Inferior parietal cortex (tissue), 1 donor: ENCODE measurements around the gene SORCS3.

Experiments
- DNase-seq: peaks from one replicate; pipeline ENCODE4 v3.0.0-alpha.2; 2016; ENCODE audit errors: extremely low spot score

Gene SORCS3

DNA sequence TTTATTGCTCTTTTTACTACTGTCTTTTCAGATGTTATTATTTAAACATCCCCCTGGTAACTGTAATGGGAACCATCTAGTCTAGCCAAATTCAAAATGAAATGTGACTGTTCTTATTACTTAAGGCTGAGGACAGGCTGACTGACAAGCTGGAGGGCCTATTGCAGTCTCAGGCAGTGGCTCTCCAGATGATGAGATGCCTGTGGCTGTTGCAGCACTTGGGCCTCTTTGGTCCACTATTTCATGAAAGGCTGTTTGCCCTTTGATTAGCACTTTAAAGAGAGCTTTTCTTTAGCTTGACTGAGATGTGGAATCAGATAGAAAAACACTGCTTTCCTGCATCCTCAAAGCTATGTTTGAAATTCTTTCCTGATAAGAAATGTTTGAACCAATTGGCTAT is 540.5 kb downstream of the SORCS3 start:
- no peak for DNase-seq

DNA sequence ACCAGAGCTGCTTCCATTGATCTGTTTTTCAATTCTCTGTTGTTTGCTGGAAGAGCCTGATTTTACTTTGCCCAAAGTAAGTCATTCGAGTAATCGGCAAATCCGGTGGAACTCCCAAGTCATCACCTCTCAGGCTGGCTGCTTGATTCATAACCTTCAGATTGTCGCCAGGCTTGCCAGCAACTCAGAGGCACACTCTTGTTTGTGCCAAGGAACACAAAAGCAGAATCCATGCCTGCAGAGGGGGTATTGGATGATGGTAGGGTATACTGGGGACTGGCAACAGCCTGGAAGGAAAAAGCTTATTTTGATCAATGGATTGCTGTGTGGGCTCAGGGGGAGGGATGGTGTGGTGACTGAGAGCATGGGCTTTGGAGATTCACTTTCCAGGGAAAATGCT is 542.4 kb downstream of the SORCS3 start:
- no peak for DNase-seq

GRCh38 chr10:105185161-105185560 is 544.1 kb downstream of the SORCS3 start:
- DNase-seq = no peak

DNA sequence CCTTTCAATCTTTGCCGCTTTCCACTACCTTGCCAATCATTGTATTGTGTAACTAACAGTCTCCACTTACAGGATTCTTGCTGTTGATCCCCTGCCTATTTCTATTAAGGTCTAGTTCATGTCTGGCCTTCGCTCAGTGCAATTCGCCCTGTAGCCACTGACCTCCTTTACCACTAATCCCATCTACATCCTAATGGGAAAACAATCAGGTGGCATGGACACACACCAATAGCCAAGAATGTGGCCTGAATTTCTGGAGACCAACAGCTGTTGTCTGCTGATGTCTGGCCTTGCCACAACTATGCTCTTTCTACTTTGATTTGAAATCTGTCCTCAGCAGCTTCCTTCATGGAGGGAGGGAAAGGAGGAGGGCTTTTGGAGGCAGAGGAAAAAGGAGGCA is 546.2 kb downstream of the SORCS3 start:
- DNase-seq = no peak

GRCh38 chr10:105188737-105189462 is 547.8 kb downstream of the SORCS3 start:
- DNase-seq = no peak

DNA sequence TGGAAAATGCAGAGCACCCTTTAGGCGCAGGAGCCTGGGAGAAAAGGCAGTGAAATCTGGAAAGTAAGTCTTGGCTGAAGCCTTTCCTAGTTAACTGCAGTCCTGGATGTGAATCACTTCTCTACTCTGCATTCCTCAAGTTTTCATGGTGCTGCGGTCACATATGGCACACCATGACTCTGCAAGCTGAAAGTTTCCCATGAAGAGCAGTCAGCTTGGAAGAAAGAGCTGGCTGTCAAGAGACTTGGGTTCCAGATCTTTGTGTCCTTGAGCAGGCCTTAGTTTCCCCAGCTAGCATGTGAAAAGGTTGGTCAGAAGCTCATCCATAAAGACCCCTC is 548.3 kb downstream of the SORCS3 start:
- DNase-seq = no peak

GRCh38 chr10:105192146-105192545 is 551.1 kb downstream of the SORCS3 start:
- no peak for DNase-seq

DNA sequence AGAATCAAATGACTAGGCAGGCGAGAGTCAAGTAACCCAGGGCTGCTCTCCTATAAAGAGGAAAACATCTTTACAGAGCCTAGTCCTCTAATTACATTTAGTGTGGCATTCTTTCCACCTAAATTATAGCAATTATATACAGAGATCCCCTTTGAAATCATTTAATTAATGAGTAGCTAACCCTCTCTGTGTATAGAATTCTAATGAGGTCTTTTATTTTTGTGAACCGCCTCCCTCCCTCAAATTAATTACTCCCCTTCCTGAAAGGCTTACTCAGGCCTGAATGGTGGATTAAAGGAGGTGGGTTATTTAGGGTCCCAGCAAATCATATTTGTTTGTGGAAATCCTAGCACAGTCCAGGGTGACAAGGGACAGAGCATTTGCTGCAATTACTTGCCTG is 551.8 kb downstream of the SORCS3 start:
- no peak for DNase-seq

GRCh38 chr10:105195831-105196230 is 554.7 kb downstream of the SORCS3 start:
- DNase-seq = no peak

DNA sequence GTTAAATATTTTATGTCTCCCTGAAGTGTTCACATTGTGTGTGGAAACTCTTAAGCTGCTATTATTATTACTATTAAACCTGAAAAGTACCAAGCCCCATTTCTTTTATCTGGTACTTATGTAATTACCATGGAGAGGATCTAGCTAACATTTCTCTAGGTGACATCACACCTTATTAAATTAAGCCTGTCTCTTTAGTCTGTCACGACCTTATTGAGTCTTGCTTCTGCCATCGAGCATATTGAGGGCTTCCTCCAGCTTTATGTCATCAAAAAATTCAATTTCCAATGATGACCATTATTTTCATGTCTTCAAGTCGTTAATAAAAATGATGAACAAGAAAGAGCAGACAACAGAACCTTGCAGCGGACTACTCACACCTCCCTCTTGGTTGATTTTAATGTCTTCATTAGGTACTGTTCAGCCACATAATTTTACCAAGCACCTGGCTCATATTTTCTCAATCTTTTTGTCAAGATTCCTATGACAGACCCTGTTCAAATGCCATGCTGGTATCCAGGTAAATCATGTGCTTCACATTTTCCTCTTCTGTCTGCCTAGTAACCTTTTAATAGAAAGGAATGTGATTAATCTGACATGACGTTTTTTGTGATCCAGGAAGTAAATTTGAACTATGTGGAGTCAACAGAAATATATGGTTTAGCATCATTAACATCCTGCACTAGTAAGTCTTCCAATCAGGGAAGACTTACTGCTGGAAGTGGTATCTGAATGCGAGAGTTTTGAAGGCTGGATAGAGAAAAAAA is 556.7 kb downstream of the SORCS3 start:
- no peak for DNase-seq

DNA sequence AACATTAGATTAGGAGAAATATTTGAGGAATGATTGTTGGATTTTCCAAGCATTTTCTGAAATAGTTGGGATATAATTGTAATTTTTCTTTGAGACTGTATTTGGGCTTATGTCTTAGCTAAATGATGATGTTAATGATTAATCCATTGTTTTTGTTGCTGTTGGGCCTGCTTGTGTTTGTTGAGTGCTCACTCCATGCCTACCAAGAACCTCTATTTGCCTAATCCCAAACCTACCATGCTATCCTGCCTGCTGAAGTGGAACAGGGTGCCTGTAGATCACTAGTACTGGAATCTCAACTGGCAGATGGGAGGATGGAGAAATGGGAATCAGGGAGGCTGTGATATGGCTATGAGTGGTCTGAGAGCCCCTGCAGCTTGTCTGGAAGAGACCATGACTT is 565.5 kb downstream of the SORCS3 start:
- DNase-seq = no peak

GRCh38 chr10:105207476-105207995 is 566.4 kb downstream of the SORCS3 start:
- no peak for DNase-seq

- no peak for DNase-seq
Measured at GRCh38 chr10:105210546-105210945, 569.5 kb downstream of the SORCS3 start.

DNA sequence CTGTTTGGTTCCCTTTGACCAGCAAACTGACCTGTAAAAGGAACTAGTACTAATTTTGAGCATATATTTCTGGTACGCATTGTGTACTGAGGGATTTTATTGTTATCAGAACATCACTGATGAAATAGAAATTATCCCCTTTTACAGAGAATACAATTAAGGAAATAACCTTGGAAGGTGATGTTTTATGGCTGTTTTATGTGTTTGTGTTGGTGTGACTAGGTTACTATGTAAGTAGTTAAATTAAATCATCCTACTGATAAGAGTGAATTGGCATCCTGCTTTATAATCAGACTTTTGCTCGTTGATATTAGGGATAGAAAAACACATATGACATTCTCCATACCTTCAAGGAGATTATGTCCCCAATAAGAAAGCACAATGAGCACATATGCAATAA is 596.6 kb downstream of the SORCS3 start:
- DNase-seq = no peak

DNA sequence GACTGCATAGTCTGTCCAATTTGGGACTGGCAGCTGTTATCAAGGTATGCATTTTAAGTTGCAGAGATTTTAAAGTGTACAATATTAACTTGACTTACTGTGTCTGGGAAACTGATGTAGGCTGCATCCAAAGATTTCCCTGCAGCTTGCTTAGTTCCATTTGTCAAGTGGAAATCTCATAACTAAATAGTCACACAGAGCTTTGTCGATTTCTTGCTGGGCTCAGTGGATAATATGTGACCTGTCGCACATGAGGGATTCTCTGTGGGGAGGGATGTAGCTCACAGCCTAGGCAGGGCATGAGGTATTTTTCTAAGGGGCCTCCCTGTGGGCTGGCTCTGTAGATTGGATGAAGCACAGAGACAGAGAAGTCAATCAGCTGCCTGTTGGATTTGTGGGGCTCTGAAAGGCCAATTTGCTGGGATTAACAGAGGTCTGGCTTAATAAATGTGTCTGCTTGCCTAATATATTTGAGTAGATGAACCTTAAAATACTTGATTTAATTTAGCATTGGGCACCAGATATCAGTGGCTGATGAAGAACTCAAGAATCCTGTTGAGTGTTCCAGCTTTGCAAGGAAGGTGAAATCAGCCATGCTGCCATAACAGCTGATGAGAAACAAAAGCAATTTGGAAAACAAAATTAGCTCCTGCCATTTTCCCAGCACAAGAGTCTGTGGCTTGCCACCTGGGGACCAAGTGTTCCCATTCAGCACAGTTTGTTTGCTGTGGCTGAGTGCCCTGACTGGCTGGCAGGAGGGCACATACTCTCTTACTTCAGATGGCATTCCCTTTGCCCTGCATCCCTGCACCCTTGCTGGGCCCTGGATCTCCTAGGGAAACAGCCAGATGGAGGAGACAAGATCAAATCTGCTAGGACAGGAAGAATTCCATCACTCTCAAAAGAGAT is 598.5 kb downstream of the SORCS3 start:
- no peak for DNase-seq

- no peak for DNase-seq
Measured at GRCh38 chr10:105241254-105241653, 600.2 kb downstream of the SORCS3 start.

GRCh38 chr10:105243381-105243780 is 602.3 kb downstream of the SORCS3 start:
- no peak for DNase-seq

GRCh38 chr10:105243825-105244224 is 602.7 kb downstream of the SORCS3 start:
- DNase-seq = no peak

- no peak for DNase-seq
Measured at GRCh38 chr10:105247831-105248499, 606.9 kb downstream of the SORCS3 start.

DNA sequence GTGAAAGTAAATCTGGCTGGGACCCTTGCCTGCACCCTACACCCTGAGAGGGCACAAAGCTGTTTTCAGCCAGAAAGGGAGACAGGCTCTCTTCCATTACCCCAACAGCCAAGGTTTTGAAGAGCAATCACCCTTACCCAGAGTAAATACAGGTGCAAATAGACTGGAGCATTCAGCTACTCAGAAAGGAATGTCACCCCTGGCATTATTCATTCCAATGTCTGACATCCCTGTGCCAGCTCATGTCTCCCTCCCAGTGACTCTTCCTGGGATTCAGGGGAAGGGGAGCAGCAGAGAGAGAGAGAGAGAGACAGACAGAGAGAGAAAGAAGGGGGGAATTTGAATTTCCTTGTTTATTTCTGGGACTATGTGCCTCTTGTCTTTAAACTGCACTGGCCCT is 611.8 kb downstream of the SORCS3 start:
- no peak for DNase-seq

GRCh38 chr10:105253515-105254212 is 612.6 kb downstream of the SORCS3 start:
- DNase-seq = no peak
